Measurements from ENCODE around the gene SLC6A5.
"Not testable (repeated sequence)": the region's sequence is repeated elsewhere in the genome, so short reads cannot be mapped to it uniquely, and the experiment has no call there.

DNA sequence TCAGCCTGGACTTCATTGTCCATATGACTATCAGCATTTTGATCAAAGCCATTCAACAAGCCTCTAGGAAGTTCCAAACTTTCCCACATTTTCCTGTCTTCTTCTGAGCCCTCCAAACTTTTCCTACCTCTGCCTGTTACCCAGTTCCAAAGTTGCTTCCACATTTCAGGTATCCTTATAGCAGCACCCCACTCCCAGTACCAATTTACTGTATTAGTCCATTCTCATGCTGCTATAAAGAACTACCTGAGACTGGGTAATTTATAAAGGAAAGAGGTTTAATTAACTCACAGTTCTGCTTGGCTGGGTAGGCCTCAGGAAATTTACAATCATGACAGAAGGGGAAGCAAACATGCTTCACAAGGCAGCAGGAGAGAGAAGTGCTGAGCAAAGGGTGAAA is 43.0 kb upstream of the SLC6A5 start:
- TF ChIP-seq, protein P1, sequence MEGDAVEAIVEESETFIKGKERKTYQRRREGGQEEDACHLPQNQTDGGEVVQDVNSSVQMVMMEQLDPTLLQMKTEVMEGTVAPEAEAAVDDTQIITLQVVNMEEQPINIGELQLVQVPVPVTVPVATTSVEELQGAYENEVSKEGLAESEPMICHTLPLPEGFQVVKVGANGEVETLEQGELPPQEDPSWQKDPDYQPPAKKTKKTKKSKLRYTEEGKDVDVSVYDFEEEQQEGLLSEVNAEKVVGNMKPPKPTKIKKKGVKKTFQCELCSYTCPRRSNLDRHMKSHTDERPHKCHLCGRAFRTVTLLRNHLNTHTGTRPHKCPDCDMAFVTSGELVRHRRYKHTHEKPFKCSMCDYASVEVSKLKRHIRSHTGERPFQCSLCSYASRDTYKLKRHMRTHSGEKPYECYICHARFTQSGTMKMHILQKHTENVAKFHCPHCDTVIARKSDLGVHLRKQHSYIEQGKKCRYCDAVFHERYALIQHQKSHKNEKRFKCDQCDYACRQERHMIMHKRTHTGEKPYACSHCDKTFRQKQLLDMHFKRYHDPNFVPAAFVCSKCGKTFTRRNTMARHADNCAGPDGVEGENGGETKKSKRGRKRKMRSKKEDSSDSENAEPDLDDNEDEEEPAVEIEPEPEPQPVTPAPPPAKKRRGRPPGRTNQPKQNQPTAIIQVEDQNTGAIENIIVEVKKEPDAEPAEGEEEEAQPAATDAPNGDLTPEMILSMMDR (IDR thresholded peaks at IDR 0.05), result not testable (repeated sequence)
- not testable (repeated sequence) for TF ChIP-seq POLR2AphosphoS5, POLR2A (IDR thresholded peaks at IDR 0.05)
